ENCODE results near the gene TRABD2B.

Gene TRABD2B

GRCh38 chr1:47763591-47764171, 233.5 kb downstream of the TRABD2B start:
- Histone ChIP-seq H3K9me3 (ENCODE audit: control insufficient read depth in 2 of 2, low read length in 2 of 2) (no peaks in the 10 kb centered on the region), H3K27ac (ENCODE audit: low read length) (no peak overlapping the region), H3K27me3 (ENCODE audit: control insufficient read depth in 1 of 2, insufficient read depth in 2 of 2, low read length in 2 of 2) (peaks cover 0 to 2% of the 10 kb centered on the region in 2 donors), H3K36me3 (ENCODE audit: control insufficient read depth in 2 of 2, insufficient read depth in 2 of 2, low read length in 2 of 2) (no peaks in the 10 kb centered on the region), H3K4me1 (ENCODE audit: control insufficient read depth, insufficient read depth, low read length) (peaks cover 8% of the 10 kb centered on the region), H3K9ac (ENCODE audit: low read length in 2 of 2) (no peak overlapping the region), H3K4me3 (ENCODE audit: low read length in 2 of 2) (no peak overlapping the region)

- H3K4me3 ChIP-seq (ENCODE audit: low read length in 2 of 2): no peak overlapping the region
- H3K9ac ChIP-seq (ENCODE audit: low read length in 2 of 2): no peak overlapping the region
- H3K27me3 ChIP-seq (ENCODE audit: control insufficient read depth in 1 of 2, insufficient read depth in 2 of 2, low read length in 2 of 2): peaks cover 2 to 3% of the 10 kb centered on the region in 2 donors
- no peaks in the 10 kb centered on the region for H3K36me3 ChIP-seq (ENCODE audit: control insufficient read depth in 2 of 2, insufficient read depth in 2 of 2, low read length in 2 of 2)
- H3K27ac ChIP-seq (ENCODE audit: low read length): no peak overlapping the region
- H3K9me3 ChIP-seq (ENCODE audit: control insufficient read depth in 2 of 2, low read length in 2 of 2): no peaks in the 10 kb centered on the region
- H3K4me1 ChIP-seq (ENCODE audit: control insufficient read depth, insufficient read depth, low read length): peaks cover 8% of the 10 kb centered on the region
Observed at GRCh38 chr1:47761974-47762373, 235.2 kb downstream of the TRABD2B start.

GRCh38 chr1:47761201-47761930, 235.8 kb downstream of the TRABD2B start:
- peaks cover 8% of the 10 kb centered on the region for H3K4me1 ChIP-seq (ENCODE audit: control insufficient read depth, insufficient read depth, low read length)
- peaks cover 2 to 3% of the 10 kb centered on the region in 2 donors for H3K27me3 ChIP-seq (ENCODE audit: control insufficient read depth in 1 of 2, insufficient read depth in 2 of 2, low read length in 2 of 2)

GRCh38 chr1:47759936-47760629, 237.1 kb downstream of the TRABD2B start:
- Histone ChIP-seq H3K9me3 (ENCODE audit: control insufficient read depth in 2 of 2, low read length in 2 of 2) (no peaks in the 10 kb centered on the region), H3K27ac (ENCODE audit: low read length) (no peak overlapping the region), H3K4me3 (ENCODE audit: low read length in 2 of 2) (no peak overlapping the region), H3K27me3 (ENCODE audit: control insufficient read depth in 1 of 2, insufficient read depth in 2 of 2, low read length in 2 of 2) (peaks cover 2 to 3% of the 10 kb centered on the region in 2 donors), H3K9ac (ENCODE audit: low read length in 2 of 2) (no peak overlapping the region), H3K4me1 (ENCODE audit: control insufficient read depth, insufficient read depth, low read length) (peaks cover 8% of the 10 kb centered on the region), H3K36me3 (ENCODE audit: control insufficient read depth in 2 of 2, insufficient read depth in 2 of 2, low read length in 2 of 2) (no peaks in the 10 kb centered on the region)

More at GRCh38 chr1:47761201-47761930, 235.8 kb downstream of the TRABD2B start:
- H3K36me3 ChIP-seq (ENCODE audit: control insufficient read depth in 2 of 2, insufficient read depth in 2 of 2, low read length in 2 of 2): no peaks in the 10 kb centered on the region
- no peak overlapping the region for H3K9ac ChIP-seq (ENCODE audit: low read length in 2 of 2)
- no peak overlapping the region for H3K4me3 ChIP-seq (ENCODE audit: low read length in 2 of 2)
- H3K9me3 ChIP-seq (ENCODE audit: control insufficient read depth in 2 of 2, low read length in 2 of 2): no peaks in the 10 kb centered on the region
- no peak overlapping the region for H3K27ac ChIP-seq (ENCODE audit: low read length)

- Histone ChIP-seq H3K4me1 (ENCODE audit: control insufficient read depth, insufficient read depth, low read length) (peaks cover 8% of the 10 kb centered on the region), H3K36me3 (ENCODE audit: control insufficient read depth in 2 of 2, insufficient read depth in 2 of 2, low read length in 2 of 2) (no peaks in the 10 kb centered on the region), H3K27ac (ENCODE audit: low read length) (no peak overlapping the region), H3K27me3 (ENCODE audit: control insufficient read depth in 1 of 2, insufficient read depth in 2 of 2, low read length in 2 of 2) (peaks cover 2 to 3% of the 10 kb centered on the region in 2 donors), H3K9ac (ENCODE audit: low read length in 2 of 2) (no peak overlapping the region), H3K9me3 (ENCODE audit: control insufficient read depth in 2 of 2, low read length in 2 of 2) (no peaks in the 10 kb centered on the region), H3K4me3 (ENCODE audit: low read length in 2 of 2) (no peak overlapping the region)
Observed at GRCh38 chr1:47759251-47759935, 237.8 kb downstream of the TRABD2B start.

- Histone ChIP-seq H3K9ac (ENCODE audit: low read length in 2 of 2) (no peak overlapping the region), H3K36me3 (ENCODE audit: control insufficient read depth in 2 of 2, insufficient read depth in 2 of 2, low read length in 2 of 2) (no peaks in the 10 kb centered on the region), H3K4me1 (ENCODE audit: control insufficient read depth, insufficient read depth, low read length) (peaks cover 5% of the 10 kb centered on the region), H3K9me3 (ENCODE audit: control insufficient read depth in 2 of 2, low read length in 2 of 2) (no peaks in the 10 kb centered on the region), H3K4me3 (ENCODE audit: low read length in 2 of 2) (no peak overlapping the region), H3K27ac (ENCODE audit: low read length) (no peak overlapping the region), H3K27me3 (ENCODE audit: control insufficient read depth in 1 of 2, insufficient read depth in 2 of 2, low read length in 2 of 2) (peaks cover 2 to 3% of the 10 kb centered on the region in 2 donors)
Observed at GRCh38 chr1:47758341-47759250, 238.6 kb downstream of the TRABD2B start.

GRCh38 chr1:47757226-47757975, 239.8 kb downstream of the TRABD2B start:
- H3K9ac ChIP-seq (ENCODE audit: low read length in 2 of 2): no peak overlapping the region
- peaks cover 3% of the 10 kb centered on the region for H3K4me1 ChIP-seq (ENCODE audit: control insufficient read depth, insufficient read depth, low read length)
- H3K27me3 ChIP-seq (ENCODE audit: control insufficient read depth in 1 of 2, insufficient read depth in 2 of 2, low read length in 2 of 2): peaks cover 2 to 3% of the 10 kb centered on the region in 2 donors
- H3K9me3 ChIP-seq (ENCODE audit: control insufficient read depth in 2 of 2, low read length in 2 of 2): no peaks in the 10 kb centered on the region
- no peak overlapping the region for H3K4me3 ChIP-seq (ENCODE audit: low read length in 2 of 2)
- H3K27ac ChIP-seq (ENCODE audit: low read length): no peak overlapping the region
- H3K36me3 ChIP-seq (ENCODE audit: control insufficient read depth in 2 of 2, insufficient read depth in 2 of 2, low read length in 2 of 2): no peaks in the 10 kb centered on the region

GRCh38 chr1:47756411-47756810, 240.8 kb downstream of the TRABD2B start:
- H3K4me1 ChIP-seq (ENCODE audit: control insufficient read depth, insufficient read depth, low read length): peaks cover 13% of the 10 kb centered on the region

GRCh38 chr1:47756006-47756405, 241.2 kb downstream of the TRABD2B start:
- H3K4me3 ChIP-seq (ENCODE audit: low read length in 2 of 2): no peak overlapping the region
- no peak overlapping the region for H3K27ac ChIP-seq (ENCODE audit: low read length)
- peaks cover 15% of the 10 kb centered on the region for H3K4me1 ChIP-seq (ENCODE audit: control insufficient read depth, insufficient read depth, low read length)
- peaks cover 2 to 3% of the 10 kb centered on the region in 2 donors for H3K27me3 ChIP-seq (ENCODE audit: control insufficient read depth in 1 of 2, insufficient read depth in 2 of 2, low read length in 2 of 2)
- H3K36me3 ChIP-seq (ENCODE audit: control insufficient read depth in 2 of 2, insufficient read depth in 2 of 2, low read length in 2 of 2): no peaks in the 10 kb centered on the region
- H3K9me3 ChIP-seq (ENCODE audit: control insufficient read depth in 2 of 2, low read length in 2 of 2): no peaks in the 10 kb centered on the region
- no peak overlapping the region for H3K9ac ChIP-seq (ENCODE audit: low read length in 2 of 2)

More at GRCh38 chr1:47756411-47756810, 240.8 kb downstream of the TRABD2B start:
- no peak overlapping the region for H3K9ac ChIP-seq (ENCODE audit: low read length in 2 of 2)
- H3K27me3 ChIP-seq (ENCODE audit: control insufficient read depth in 1 of 2, insufficient read depth in 2 of 2, low read length in 2 of 2): peaks cover 2 to 3% of the 10 kb centered on the region in 2 donors
- H3K4me3 ChIP-seq (ENCODE audit: low read length in 2 of 2): no peak overlapping the region
- H3K36me3 ChIP-seq (ENCODE audit: control insufficient read depth in 2 of 2, insufficient read depth in 2 of 2, low read length in 2 of 2): no peaks in the 10 kb centered on the region
- no peaks in the 10 kb centered on the region for H3K9me3 ChIP-seq (ENCODE audit: control insufficient read depth in 2 of 2, low read length in 2 of 2)
- H3K27ac ChIP-seq (ENCODE audit: low read length): no peak overlapping the region
